Measurements from ENCODE around the gene AK8.
"Not testable (repeated sequence)": the region's sequence is repeated elsewhere in the genome, so short reads cannot be mapped to it uniquely, and the experiment has no call there.

The AK8 gene

DNA sequence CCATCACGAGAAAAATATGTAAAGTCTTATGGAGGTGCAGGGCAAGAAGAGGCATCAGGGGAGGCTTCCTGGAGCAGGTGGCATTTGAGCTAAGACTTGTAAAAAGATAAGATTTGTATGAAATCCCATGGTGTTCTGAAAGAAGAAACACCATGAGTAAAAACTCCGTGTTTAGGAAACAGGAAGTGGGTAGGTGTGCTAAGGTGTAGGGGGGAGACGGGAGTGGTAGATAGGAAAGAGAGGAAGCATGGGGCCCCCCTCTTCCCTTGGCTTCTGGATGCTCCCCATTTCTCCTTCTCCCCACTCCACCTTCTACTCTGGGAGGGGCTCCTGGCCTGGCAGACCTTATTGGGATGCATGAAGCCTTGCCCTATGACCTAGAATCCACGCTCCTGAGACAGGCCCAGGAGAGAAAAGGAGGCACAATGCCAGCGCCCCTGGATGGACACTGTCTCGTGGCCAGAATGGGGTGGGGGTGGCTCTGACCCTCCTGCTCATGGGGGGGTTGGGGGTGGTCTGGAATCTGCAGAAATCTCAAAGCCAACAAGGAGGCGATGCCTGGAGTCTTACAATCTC is 104.2 kb downstream of the AK8 start:
- no peak for DNase-seq (ENCODE audit: low spot score)
- TF ChIP-seq CTCF (IDR thresholded peaks at IDR 0.05; ENCODE audit: extremely low read depth, insufficient read depth, missing control alignments): no peak
- in situ Hi-C loops (cut with MboI; ENCODE audit: low pct_unique_long_range_greater_than_20kb, low sequenced_read_pairs, unreplicated experiment): no loop called here

DNA sequence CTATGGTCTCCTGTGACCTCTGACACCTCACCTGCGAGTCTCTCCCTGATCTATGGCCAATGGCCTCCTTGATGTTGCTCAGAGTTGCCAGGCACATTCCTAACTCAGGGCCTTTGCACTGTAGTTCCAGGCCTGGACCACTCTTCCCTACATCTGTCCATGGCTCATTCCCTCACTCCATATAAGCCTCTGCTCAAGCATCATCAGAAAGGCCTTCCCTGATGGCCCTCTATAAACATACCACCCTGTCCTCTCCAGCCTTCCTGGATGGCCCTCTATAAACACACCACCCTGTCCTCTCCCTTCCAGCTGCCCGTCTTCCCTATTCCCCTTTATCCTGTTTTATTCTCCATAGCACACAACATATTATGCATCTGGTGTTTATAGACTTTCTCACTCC is 105.0 kb downstream of the AK8 start:
- TF ChIP-seq CTCF (IDR thresholded peaks at IDR 0.05; ENCODE audit: extremely low read depth, insufficient read depth, missing control alignments): no peak
- in situ Hi-C loops (cut with MboI; ENCODE audit: low pct_unique_long_range_greater_than_20kb, low sequenced_read_pairs, unreplicated experiment): no loop called here
- no peak for DNase-seq (ENCODE audit: low spot score)

- DNase-seq (ENCODE audit: low spot score); in situ Hi-C loops (cut with MboI; ENCODE audit: low pct_unique_long_range_greater_than_20kb, low sequenced_read_pairs, unreplicated experiment): not testable (repeated sequence)
These were observed 106.3 kb downstream of the AK8 start for GRCh38 chr9:132771752-132772151.

- TF ChIP-seq CTCF (IDR thresholded peaks at IDR 0.05; ENCODE audit: extremely low read depth, insufficient read depth, missing control alignments): no peak
- DNase-seq (ENCODE audit: low spot score): no peak
- in situ Hi-C loops (cut with MboI; ENCODE audit: low pct_unique_long_range_greater_than_20kb, low sequenced_read_pairs, unreplicated experiment): no loop called here
These were observed 107.2 kb downstream of the AK8 start for GRCh38 chr9:132770770-132771310.

DNA sequence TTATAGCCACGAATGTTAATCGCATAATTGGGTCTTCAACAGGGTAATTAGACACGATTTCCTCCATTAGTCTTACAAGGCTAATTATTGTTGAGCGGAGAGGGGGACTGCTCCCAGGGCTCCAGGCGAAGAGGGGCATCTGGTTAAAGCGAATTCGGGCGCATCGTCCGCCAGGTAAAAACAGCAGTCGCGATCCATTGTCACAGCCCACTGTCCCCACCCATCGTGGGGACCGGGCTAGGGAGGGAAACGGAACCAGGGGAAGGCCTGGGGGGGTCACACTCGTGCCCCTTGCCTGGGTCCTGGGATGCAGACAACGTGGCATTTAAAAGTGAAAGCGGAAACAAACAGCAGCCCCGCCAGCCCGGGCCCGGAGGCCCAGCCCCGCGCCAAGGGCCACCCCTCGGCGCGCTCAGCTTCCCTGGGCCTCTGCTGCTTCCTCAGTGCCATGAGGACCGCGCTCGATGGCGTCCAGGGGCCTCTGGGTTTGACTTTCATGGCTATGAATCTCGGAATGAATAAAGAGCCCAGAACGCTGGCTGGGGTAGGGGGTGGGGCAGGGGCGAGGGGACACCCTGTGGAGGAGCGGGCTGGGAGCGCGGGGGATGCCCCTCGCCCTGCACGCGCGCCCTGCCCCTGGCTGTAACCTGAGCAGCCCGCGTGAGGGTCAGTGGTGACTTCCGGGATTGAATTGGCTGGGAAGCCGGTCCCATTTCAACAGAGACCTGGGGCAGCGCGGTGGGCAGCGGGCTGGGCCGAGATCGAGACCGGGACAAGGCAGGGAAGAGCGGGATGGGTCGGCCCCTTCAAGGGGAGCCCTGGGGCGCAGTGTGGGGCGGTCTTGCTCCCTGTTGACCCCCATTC is 107.9 kb downstream of the AK8 start:
- TF ChIP-seq CTCF (IDR thresholded peaks at IDR 0.05; ENCODE audit: extremely low read depth, insufficient read depth, missing control alignments): no peak
- in situ Hi-C loops (cut with MboI; ENCODE audit: low pct_unique_long_range_greater_than_20kb, low sequenced_read_pairs, unreplicated experiment): no loop called here
- DNase-seq (ENCODE audit: low spot score): peak; percentile 85

- DNase-seq (ENCODE audit: low spot score): peak; percentile 76
These were observed 108.9 kb downstream of the AK8 start for GRCh38 chr9:132768932-132769905.

More at GRCh38 chr9:132768932-132769905, 108.9 kb downstream of the AK8 start:
- peak; percentile 43 for TF ChIP-seq CTCF (IDR thresholded peaks at IDR 0.05; ENCODE audit: extremely low read depth, insufficient read depth, missing control alignments)
- in situ Hi-C loops (cut with MboI; ENCODE audit: low pct_unique_long_range_greater_than_20kb, low sequenced_read_pairs, unreplicated experiment): no loop called here

All from GM13977 (cell line).